GM04503 (cell line): Measurements from ENCODE around the gene CADPS.
"Not testable (repeated sequence)": the region's sequence is repeated elsewhere in the genome, so short reads cannot be mapped to it uniquely, and the experiment has no call there.

ENCODE experiments used
- DNase-seq: peaks from one replicate; pipeline ENCODE4 v3.0.0-alpha.2; 2012; ENCODE audit warnings: low read depth

Gene CADPS

GRCh38 chr3:62600033-62600432 lies 275.2 kb downstream of the CADPS start:
- no peak for DNase-seq

GRCh38 chr3:62597491-62597890 lies 277.7 kb downstream of the CADPS start:
- no peak for DNase-seq

- no peak for DNase-seq
Measured at GRCh38 chr3:62592408-62592807, 282.8 kb downstream of the CADPS start.

DNA sequence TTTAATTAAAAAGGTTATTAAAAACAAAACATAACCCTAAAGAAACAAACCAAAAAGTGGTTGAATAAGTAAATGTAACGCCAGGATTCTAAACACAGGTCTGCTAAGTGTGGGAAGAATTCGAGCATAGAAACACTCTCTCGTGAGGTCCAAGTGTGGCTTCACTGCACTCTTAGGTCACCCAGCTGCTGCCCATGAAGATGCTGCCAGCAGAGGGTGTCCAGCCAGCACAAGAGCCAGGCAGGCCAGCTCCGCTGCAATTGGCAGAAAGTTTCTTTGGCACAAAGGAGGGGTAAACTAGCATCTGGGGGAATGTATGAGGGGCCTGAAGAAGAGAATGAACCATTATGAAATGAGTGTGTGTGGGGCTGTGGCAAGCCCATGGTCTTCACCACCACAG lies 286.1 kb downstream of the CADPS start:
- DNase-seq, result no peak

DNA sequence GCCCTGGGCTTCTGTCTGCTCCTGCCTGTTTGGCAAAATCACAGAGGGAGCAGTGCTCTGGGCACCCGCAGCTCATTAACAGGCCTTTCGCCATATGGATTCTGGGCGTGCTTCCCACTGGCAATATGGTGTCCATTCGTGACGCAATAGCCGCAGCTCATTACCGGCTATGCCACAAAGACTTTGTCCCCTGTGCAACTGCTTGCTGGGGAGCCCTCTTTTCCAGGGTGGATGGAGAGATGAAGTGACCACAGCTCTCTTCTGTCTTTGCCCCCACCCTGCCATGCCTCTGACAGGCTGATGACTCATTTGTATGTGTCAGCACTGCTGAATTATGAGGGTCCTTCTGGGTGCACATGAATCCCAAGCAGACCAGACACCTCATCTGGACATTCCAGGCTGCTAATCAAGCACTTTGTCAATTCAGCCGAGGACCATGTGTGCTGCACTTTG lies 287.6 kb downstream of the CADPS start:
- peak; percentile 92 for DNase-seq

GRCh38 chr3:62587169-62587568 lies 288.0 kb downstream of the CADPS start:
- no peak for DNase-seq

GRCh38 chr3:62586356-62586755 lies 288.9 kb downstream of the CADPS start:
- DNase-seq, result no peak

GRCh38 chr3:62585861-62586260 lies 289.4 kb downstream of the CADPS start:
- DNase-seq, result no peak

GRCh38 chr3:62584636-62585035 lies 290.6 kb downstream of the CADPS start:
- no peak for DNase-seq

DNA sequence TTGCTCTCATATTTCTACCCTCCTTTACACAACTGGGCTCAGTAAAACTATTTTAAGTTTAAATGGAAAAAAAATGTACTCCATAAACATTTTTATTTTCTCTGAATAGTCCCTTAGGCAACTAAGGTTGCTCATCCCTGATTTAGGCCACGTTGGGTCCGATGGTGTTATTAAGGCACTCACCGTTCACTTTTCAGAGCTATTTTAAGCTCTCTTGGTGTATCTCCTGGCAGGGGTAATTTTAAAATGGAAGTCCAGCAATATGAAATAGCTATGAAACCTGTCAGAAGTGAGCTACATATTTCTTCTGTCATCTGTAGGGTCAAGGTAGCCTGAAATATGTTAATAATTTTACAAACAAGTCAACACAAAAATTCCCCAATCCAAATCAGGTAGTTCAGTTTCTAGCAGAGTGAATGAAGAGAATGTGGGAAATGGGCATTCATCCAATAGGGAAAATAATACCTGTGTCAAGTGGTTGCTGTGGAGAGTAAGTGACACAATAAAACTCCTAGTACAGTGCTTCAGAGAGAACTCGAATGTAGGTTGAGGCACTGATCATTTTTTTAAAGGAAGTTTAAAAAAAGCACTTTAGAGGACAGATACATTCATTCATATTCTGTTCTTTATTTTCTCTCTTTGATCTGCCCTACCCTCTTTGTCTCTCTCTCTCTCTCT lies 292.6 kb downstream of the CADPS start:
- no peak for DNase-seq

GRCh38 chr3:62580485-62580884 lies 294.7 kb downstream of the CADPS start:
- not testable (repeated sequence) for DNase-seq

DNA sequence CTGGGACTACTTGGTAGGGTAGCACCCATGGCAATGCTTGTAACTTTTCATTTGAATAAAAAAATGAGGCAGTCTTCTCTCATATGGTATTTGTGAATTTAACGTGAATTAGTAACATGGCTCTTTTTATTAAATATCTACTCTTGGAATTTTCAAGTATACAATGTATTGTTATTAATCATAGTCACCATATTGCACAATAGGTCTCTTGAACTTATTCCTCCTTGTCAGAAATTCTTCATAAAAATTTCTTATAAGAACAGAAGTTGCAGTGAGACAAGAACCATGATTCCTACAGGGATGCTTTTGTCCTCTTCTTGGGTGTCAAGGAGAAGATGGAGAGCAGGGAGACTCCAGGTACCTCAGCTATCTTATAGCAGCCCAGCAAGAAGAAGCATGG lies 298.1 kb downstream of the CADPS start:
- no peak for DNase-seq

- DNase-seq, result no peak
Measured at GRCh38 chr3:62574266-62574898, 300.8 kb downstream of the CADPS start.

GRCh38 chr3:62571916-62572315 lies 303.3 kb downstream of the CADPS start:
- no peak for DNase-seq

DNA sequence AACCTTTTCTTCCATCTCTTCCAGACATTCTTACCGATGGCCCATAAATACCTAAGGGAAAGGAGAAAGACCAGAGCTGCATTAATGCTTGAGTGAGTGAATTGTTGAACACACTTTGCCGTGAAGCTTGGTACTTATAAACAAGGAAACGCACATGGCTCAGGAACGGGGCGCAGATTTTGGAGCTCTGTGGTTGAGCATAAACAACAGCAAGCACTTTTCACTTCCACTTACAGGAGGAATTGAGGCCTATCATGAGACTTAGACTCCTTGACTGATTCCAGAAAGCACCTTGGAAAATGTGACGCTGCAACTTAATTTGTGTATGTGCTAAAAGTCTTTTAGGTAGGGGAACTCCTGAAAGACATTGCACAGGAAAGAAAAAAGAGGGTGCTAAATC lies 304.3 kb downstream of the CADPS start:
- no peak for DNase-seq

- DNase-seq, result no peak
Measured at GRCh38 chr3:62569609-62570008, 305.6 kb downstream of the CADPS start.

DNA sequence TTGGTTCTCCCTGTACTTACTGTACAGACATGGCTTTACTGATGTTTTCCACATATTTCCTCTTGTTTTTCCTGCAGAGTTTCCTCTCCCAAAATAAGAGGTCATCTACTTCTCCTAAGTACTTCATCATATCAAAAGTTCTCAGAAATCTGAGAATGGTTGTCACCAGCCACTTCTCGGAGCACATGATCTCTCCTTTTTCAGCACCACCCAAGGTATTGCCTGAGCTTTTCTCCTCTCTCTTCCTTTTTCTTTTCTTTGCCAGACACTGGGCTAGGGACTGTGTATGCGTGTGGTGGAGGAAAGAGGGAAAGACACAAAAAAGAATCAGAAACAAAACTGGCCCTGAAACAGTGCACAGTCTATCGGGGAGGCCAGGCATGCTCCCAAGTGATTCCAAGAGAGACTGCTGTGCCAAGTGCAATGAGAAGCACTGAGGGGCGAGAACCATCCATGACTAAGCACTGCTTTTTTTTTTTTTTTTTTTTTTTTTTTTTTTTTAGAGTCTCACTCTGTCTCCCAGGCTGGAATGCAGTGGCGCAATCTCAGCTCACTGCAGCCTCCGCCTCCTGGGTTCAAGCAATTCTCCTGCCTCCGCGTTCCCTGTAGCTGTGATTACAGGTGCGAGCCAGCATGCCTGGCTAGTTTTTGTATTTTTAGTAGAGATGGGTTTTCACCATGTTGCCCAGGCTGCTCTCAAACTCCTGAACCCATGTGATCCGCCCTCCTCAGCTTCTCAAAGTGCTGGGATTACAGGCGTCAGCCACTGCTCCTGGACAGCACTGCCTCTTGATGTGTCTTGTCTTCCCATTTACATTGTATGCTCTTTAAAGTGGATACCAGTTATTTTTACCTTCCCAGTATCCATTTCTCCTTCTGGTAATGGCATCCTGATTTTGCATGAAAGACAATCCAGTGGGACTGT lies 307.9 kb downstream of the CADPS start:
- peak; percentile 60 for DNase-seq

DNA sequence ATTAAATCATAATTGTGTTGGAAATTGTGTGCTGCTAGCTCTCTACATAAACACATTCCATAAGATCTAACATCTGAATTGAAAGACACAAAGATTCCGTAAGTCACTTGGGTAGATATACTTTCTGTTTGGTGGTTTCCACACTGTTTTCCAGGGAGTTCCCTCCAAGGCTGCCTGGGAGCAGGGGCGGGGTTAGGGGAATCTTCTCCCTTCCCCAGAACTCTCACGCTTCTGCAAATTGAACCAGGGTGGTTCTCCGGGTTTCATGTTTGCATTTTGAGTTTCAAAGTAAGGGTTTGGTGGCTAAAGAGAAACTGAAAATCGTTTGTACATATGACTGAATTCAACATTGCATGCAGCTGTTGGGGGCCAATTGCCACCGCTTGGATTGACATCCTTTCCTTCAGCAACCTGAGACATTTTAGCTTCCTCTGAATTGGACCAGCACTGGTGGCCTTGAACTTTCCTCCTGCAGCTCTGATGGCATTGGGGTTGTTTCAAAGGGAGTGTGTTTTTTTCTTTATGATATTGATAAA lies 309.1 kb downstream of the CADPS start:
- DNase-seq, result no peak

- DNase-seq, result no peak
Measured at GRCh38 chr3:62562596-62562995, 312.6 kb downstream of the CADPS start.

- DNase-seq, result peak; percentile 55
Measured at GRCh38 chr3:62562017-62562416, 313.2 kb downstream of the CADPS start.

GRCh38 chr3:62559831-62560445 lies 315.3 kb downstream of the CADPS start:
- peak; percentile 10 for DNase-seq

GRCh38 chr3:62558549-62559112 lies 316.6 kb downstream of the CADPS start:
- DNase-seq, result no peak
